Mesenchymal stem cell (in vitro differentiated cells and primary cell): Measurements from ENCODE around the gene TC2N.

Experiments
- DNase-seq: peaks from one replicate; pipeline ENCODE4 v3.0.0-alpha.2; 2013
- H2AFZ ChIP-seq: one replicate; pipeline ENCODE4 v1.6.1; 2013; ENCODE audit warnings: low read depth, mild to moderate bottlenecking, control low read depth, inconsistent platforms, low read length, moderate library complexity
- H2AK5ac ChIP-seq: 2 replicates; pipeline ENCODE4 v1.6.1; 2013; ENCODE audit warnings: low read length, moderate library complexity, mild to moderate bottlenecking, inconsistent platforms; ENCODE audit not compliant: severe bottlenecking
- H2BK120ac ChIP-seq: one replicate; pipeline ENCODE4 v1.6.1; 2013; ENCODE audit warnings: low read depth, mild to moderate bottlenecking, inconsistent platforms, low read length, moderate library complexity
- H2BK12ac ChIP-seq, 2 experiments: one replicate each; pipeline ENCODE4 v1.6.1; 2013; ENCODE audit warnings: inconsistent platforms in 2 of 2, low read length in 2 of 2, mild to moderate bottlenecking in 2 of 2, moderate library complexity in 2 of 2, control low read depth in 1 of 2
- H2BK15ac ChIP-seq: one replicate; pipeline ENCODE4 v1.6.1; 2013; ENCODE audit warnings: mild to moderate bottlenecking, low read depth, inconsistent platforms; ENCODE audit not compliant: poor library complexity, severe bottlenecking
- H2BK5ac ChIP-seq: 2 replicates; pipeline ENCODE4 v1.6.1; 2013; ENCODE audit warnings: low read depth, mild to moderate bottlenecking, low read length, control low read depth, inconsistent platforms; ENCODE audit not compliant: poor library complexity, severe bottlenecking
- H3K14ac ChIP-seq, 2 experiments: one replicate each; pipeline ENCODE4 v1.6.1; 2013; ENCODE audit warnings: inconsistent platforms in 2 of 2, low read length in 2 of 2, control low read depth in 1 of 2, mild to moderate bottlenecking in 1 of 2, moderate library complexity in 1 of 2
- H3K18ac ChIP-seq, 2 experiments: one replicate each; pipeline ENCODE4 v1.6.1; 2013; ENCODE audit warnings: inconsistent platforms in 2 of 2, low read length in 2 of 2, control low read depth in 1 of 2, low read depth in 1 of 2, mild to moderate bottlenecking in 1 of 2
- H3K23ac ChIP-seq, 2 experiments: one replicate each; pipeline ENCODE4 v1.6.1; 2013; ENCODE audit warnings: inconsistent platforms in 2 of 2, low read length in 2 of 2, mild to moderate bottlenecking in 2 of 2, moderate library complexity in 2 of 2, control low read depth in 1 of 2
- H3K27ac ChIP-seq: 2 replicates; pipeline ENCODE4 v1.5.1; 2013; ENCODE audit warnings: mild to moderate bottlenecking, moderate library complexity, low read length, control low read depth, inconsistent platforms; ENCODE audit not compliant: poor library complexity, severe bottlenecking
- H3K27me3 ChIP-seq, 2 experiments: 2 replicates each; pipeline versions ENCODE4 v1.6.1 to v1.7.0; 2013; ENCODE audit warnings: low read length in 2 of 2, mild to moderate bottlenecking in 2 of 2, moderate library complexity in 2 of 2, control low read depth in 1 of 2, inconsistent platforms in 1 of 2; ENCODE audit not compliant: control insufficient read depth in 1 of 2, insufficient read depth in 1 of 2
- H3K36me3 ChIP-seq, 2 experiments: 2 replicates each; pipeline versions ENCODE4 v1.6.1 to v1.7.0; 2013; ENCODE audit warnings: low read length in 2 of 2, control low read depth in 1 of 2, inconsistent platforms in 1 of 2, low read depth in 1 of 2, mild to moderate bottlenecking in 1 of 2; ENCODE audit not compliant: insufficient read depth in 2 of 2, control insufficient read depth in 1 of 2
- H3K4ac ChIP-seq, 2 experiments: one replicate each; pipeline ENCODE4 v1.6.1; 2013; ENCODE audit warnings: inconsistent platforms in 2 of 2, low read length in 2 of 2, mild to moderate bottlenecking in 2 of 2, moderate library complexity in 2 of 2, control low read depth in 1 of 2, low read depth in 1 of 2
- H3K4me1 ChIP-seq: 2 replicates; pipeline ENCODE4 v1.6.1; 2013; ENCODE audit warnings: low read depth, low read length, control low read depth; ENCODE audit not compliant: control insufficient read depth, insufficient read depth
- H3K4me2 ChIP-seq: 2 replicates; pipeline ENCODE4 v1.6.1; 2013; ENCODE audit warnings: low read length, mild to moderate bottlenecking, inconsistent platforms; ENCODE audit not compliant: poor library complexity, severe bottlenecking
- H3K4me3 ChIP-seq, 2 experiments: 2 replicates each; pipeline versions ENCODE4 v1.5.1 to v1.7.0; 2013; ENCODE audit warnings: low read length in 2 of 2, mild to moderate bottlenecking in 2 of 2, control low read depth in 1 of 2, low read depth in 1 of 2; ENCODE audit not compliant: insufficient read depth in 1 of 2
- H3K79me1 ChIP-seq: replicated peaks from 2 replicates; pipeline ENCODE4 v1.6.1; 2013; ENCODE audit warnings: mild to moderate bottlenecking, control low read depth, low read length, inconsistent platforms; ENCODE audit not compliant: poor library complexity, severe bottlenecking
- H3K9ac ChIP-seq: 2 replicates; pipeline ENCODE4 v1.7.0; 2013; ENCODE audit warnings: mild to moderate bottlenecking, low read length, moderate library complexity
- H3K9me3 ChIP-seq: 2 replicates; pipeline ENCODE4 v1.7.0; 2013; ENCODE audit warnings: mild to moderate bottlenecking, low read length; ENCODE audit not compliant: control insufficient read depth
- H4K8ac ChIP-seq: one replicate; pipeline ENCODE4 v1.6.1; 2013; ENCODE audit warnings: inconsistent platforms, mild to moderate bottlenecking, low read length, moderate library complexity
- H4K91ac ChIP-seq: one replicate; pipeline ENCODE4 v1.6.1; 2013; ENCODE audit warnings: mild to moderate bottlenecking, low read length, inconsistent platforms
- WGBS: methylation state at CpG from one replicate; pipeline ENCODE4 v1.1.7; 2013; ENCODE audit warnings: mixed read lengths; 5-methylcytosine and 5-hydroxymethylcytosine counted together

Gene TC2N

GRCh38 chr14:91805659-91806058 is 61.7 kb downstream of the TC2N start:
- H4K91ac ChIP-seq: no peak overlapping the region
- DNase-seq: no peak
- H3K27me3 ChIP-seq: peaks cover 0 to 3% of the 10 kb centered on the region in 2 experiments
- no peaks in the 10 kb centered on the region for H3K4me1 ChIP-seq
- no peaks in the 10 kb centered on the region for H3K79me1 ChIP-seq
- no peak overlapping the region for H3K4ac ChIP-seq
- H3K36me3 ChIP-seq: no peaks in the 10 kb centered on the region
- no peak overlapping the region for H3K9ac ChIP-seq
- no peak overlapping the region for H2BK12ac ChIP-seq
- no peak overlapping the region for H3K23ac ChIP-seq
- no peak overlapping the region for H4K8ac ChIP-seq
- no peak overlapping the region for H2BK15ac ChIP-seq
- no peak overlapping the region for H3K14ac ChIP-seq
- no peak overlapping the region for H3K4me3 ChIP-seq
- H3K4me2 ChIP-seq: no peak overlapping the region
- H2BK5ac ChIP-seq: no peak overlapping the region
- H2AK5ac ChIP-seq: no peak overlapping the region
- peaks cover 44% of the 10 kb centered on the region for H3K9me3 ChIP-seq
- H3K18ac ChIP-seq: no peak overlapping the region
- H3K27ac ChIP-seq: no peak overlapping the region
- no peak overlapping the region for H2BK120ac ChIP-seq
- H2AFZ ChIP-seq: no peak overlapping the region

- no peak overlapping the region for H3K23ac ChIP-seq
- WGBS: 86% methylated on average over 1 of the region's 2 CpGs
- no peak overlapping the region for H3K18ac ChIP-seq
- H3K27me3 ChIP-seq: no peaks in the 10 kb centered on the region
- H2BK12ac ChIP-seq: no peak overlapping the region
- H3K14ac ChIP-seq: no peak overlapping the region
- H2BK15ac ChIP-seq: no peak overlapping the region
- no peaks in the 10 kb centered on the region for H3K79me1 ChIP-seq
- H3K4me2 ChIP-seq: no peak overlapping the region
- no peak overlapping the region for H4K8ac ChIP-seq
- H3K4ac ChIP-seq: no peak overlapping the region
- no peaks in the 10 kb centered on the region for H3K36me3 ChIP-seq
- no peaks in the 10 kb centered on the region for H3K4me1 ChIP-seq
- no peak overlapping the region for H2BK120ac ChIP-seq
- peaks cover 14% of the 10 kb centered on the region for H3K9me3 ChIP-seq
- H2AFZ ChIP-seq: no peak overlapping the region
- H3K27ac ChIP-seq: no peak overlapping the region
- no peak overlapping the region for H2AK5ac ChIP-seq
- no peak for DNase-seq
- H3K9ac ChIP-seq: no peak overlapping the region
- no peak overlapping the region for H3K4me3 ChIP-seq
- H2BK5ac ChIP-seq: no peak overlapping the region
- no peak overlapping the region for H4K91ac ChIP-seq
These were observed 66.0 kb downstream of the TC2N start for GRCh38 chr14:91801358-91801757.

GRCh38 chr14:91796617-91797347 is 70.6 kb downstream of the TC2N start:
- DNase-seq: no peak
- Histone ChIP-seq H3K27me3 (no peaks in the 10 kb centered on the region), H3K4me1 (no peaks in the 10 kb centered on the region), H4K91ac (no peak overlapping the region), H3K9ac (peak overlapping the region; percentile 46), H2BK120ac (no peak overlapping the region), H2AK5ac (no peak overlapping the region), H3K79me1 (no peaks in the 10 kb centered on the region), H2BK12ac (no peak overlapping the region), H3K9me3 (peaks cover 7% of the 10 kb centered on the region), H3K4ac (no peak overlapping the region), H2AFZ (no peak overlapping the region), H3K18ac (no peak overlapping the region), H3K36me3 (no peaks in the 10 kb centered on the region), H3K4me2 (no peak overlapping the region), H4K8ac (no peak overlapping the region), H3K14ac (no peak overlapping the region), H3K23ac (no peak overlapping the region), H3K27ac (no peak overlapping the region), H2BK5ac (no peak overlapping the region), H2BK15ac (no peak overlapping the region), H3K4me3 (no peak overlapping the region)
- WGBS: no CpG with 5 or more reads among the region's 1 CpG

- Histone ChIP-seq H4K91ac (no peak overlapping the region), H2BK120ac (no peak overlapping the region), H3K23ac (no peak overlapping the region), H3K9me3 (peaks cover 7% of the 10 kb centered on the region), H3K27ac (no peak overlapping the region), H3K79me1 (no peaks in the 10 kb centered on the region), H2AK5ac (no peak overlapping the region), H2BK12ac (no peak overlapping the region), H2AFZ (no peak overlapping the region), H2BK15ac (no peak overlapping the region), H4K8ac (no peak overlapping the region), H3K4me3 (no peak overlapping the region), H2BK5ac (no peak overlapping the region), H3K4me2 (no peak overlapping the region), H3K4me1 (no peaks in the 10 kb centered on the region), H3K4ac (no peak overlapping the region), H3K36me3 (no peaks in the 10 kb centered on the region), H3K27me3 (no peaks in the 10 kb centered on the region), H3K14ac (no peak overlapping the region), H3K18ac (no peak overlapping the region), H3K9ac (no peak overlapping the region)
- DNase-seq: no peak
- 82% methylated on average over 3 of the region's 4 CpGs for WGBS
These were observed 73.6 kb downstream of the TC2N start for GRCh38 chr14:91793704-91794103.
